HepG2 (cell line): ENCODE measurements around the gene YWHAB. TPM values are rescaled to one million over a fixed set of nuclear protein-coding genes. Genes with fewer than 3 reads are reported as not detected.

Source experiments
- ATAC-seq: fragments of 200-7000 bp; cut with Tn5 transposase; 3 replicates; pipeline ENCODE4 v1.9.1; 2020; ENCODE audit warnings: mild to moderate bottlenecking, moderate library complexity
- BruUV-seq: library from RNA; stranded (reverse); fragments of 400-500 nt; replicated peaks from 2 replicates; lab custom pipeline; 2021; lab: Mats Ljungman, UMichigan
- CTCF ChIA-PET: fragments of 300-600 bp; formaldehyde crosslinking; extraction: SDS; loops from one replicate; lab custom pipeline; 2021; ENCODE audit warnings: low total read pairs, inconsistent platforms, low intra/inter-chr PET ratio; lab: Yijun Ruan, JAX
- POLR2A ChIA-PET: fragments of 350-600 bp; sonication (Branson Sonifier 250); formaldehyde crosslinking; loops from one replicate; lab custom pipeline; 2020; ENCODE audit warnings: antibody characterized with exemption, inconsistent platforms; lab: Yijun Ruan, JAX
- DNase-seq: peaks from one replicate; pipeline ENCODE4 v3.0.0-alpha.2; 2015; ENCODE audit warnings: low spot score
- FAIRE-seq: peaks from 3 replicates; lab custom pipeline; 2011; peaks lifted over from hg19 to GRCh38; lab: Jason Lieb, UNC
- H2AFZ ChIP-seq: one replicate; pipeline ENCODE4 v1.6.1; 2011; ENCODE audit warnings: low read length, inconsistent platforms
- H3K27ac ChIP-seq: fragments of 300-600 bp; 3 replicates; pipeline ENCODE4 v1.8.0; 2011; ENCODE audit warnings: mixed run types, mild to moderate bottlenecking, mixed read lengths, low read length, inconsistent platforms; ENCODE audit not compliant: insufficient read depth; ENCODE audit errors: extremely low read length
- H3K27me3 ChIP-seq, 2 experiments: fragments of 200-600 bp in 1 of 2; 2 replicates in 1 of 2; 3 replicates in 1 of 2; pipeline versions ENCODE4 v1.6.0 to v1.8.0; 2011; ENCODE audit warnings: low read length in 2 of 2, mild to moderate bottlenecking in 2 of 2, moderate library complexity in 2 of 2, inconsistent platforms in 1 of 2; ENCODE audit not compliant: insufficient read depth in 2 of 2, control insufficient read depth in 1 of 2
- H3K36me3 ChIP-seq, 2 experiments: fragments of 200-600 bp in 1 of 2; replicated peaks in 1 of 2; 2 replicates in 1 of 2; 3 replicates in 1 of 2; pipeline versions ENCODE4 v1.5.1 to v1.8.0; 2011; ENCODE audit warnings: low read length in 2 of 2, inconsistent platforms in 1 of 2; ENCODE audit not compliant: insufficient read depth in 2 of 2, control insufficient read depth in 1 of 2
- H3K4me1 ChIP-seq: 2 replicates; pipeline ENCODE4 v1.5.1; 2012; ENCODE audit warnings: low read length, inconsistent platforms; ENCODE audit not compliant: insufficient read depth
- H3K4me2 ChIP-seq: 2 replicates; pipeline ENCODE4 v1.6.0; 2011; ENCODE audit warnings: low read depth, low read length, inconsistent platforms
- H3K4me3 ChIP-seq, 3 experiments: fragments of 200-600 bp in 1 of 3; sonication (generic), shearing (Covaris generic) in 1 of 3; replicated peaks in 1 of 3; 2 replicates each; pipeline ENCODE4 v1.5.1; 2011 to 2016; ENCODE audit warnings: low read length in 3 of 3, inconsistent platforms in 2 of 3, low read depth in 2 of 3, mild to moderate bottlenecking in 2 of 3, control low read depth in 1 of 3, mixed read lengths in 1 of 3; ENCODE audit not compliant: insufficient read depth in 1 of 3
- H3K79me2 ChIP-seq: one replicate; pipeline ENCODE4 v1.6.1; 2011; ENCODE audit warnings: low read length, inconsistent platforms; ENCODE audit not compliant: insufficient read depth
- H3K9ac ChIP-seq: 2 replicates; pipeline ENCODE4 v1.6.0; 2011; ENCODE audit warnings: mild to moderate bottlenecking, low read depth, low read length, inconsistent platforms; ENCODE audit not compliant: insufficient read depth
- H3K9me3 ChIP-seq: 2 replicates; pipeline ENCODE4 v1.5.1; 2012; ENCODE audit warnings: mild to moderate bottlenecking, low read length
- H4K20me1 ChIP-seq: 2 replicates; pipeline ENCODE4 v1.6.0; 2011; ENCODE audit warnings: inconsistent platforms, mild to moderate bottlenecking, low read length, moderate library complexity; ENCODE audit not compliant: insufficient read depth
- FOXO4 ChIP-seq: sonication (generic); formaldehyde crosslinking; conservative IDR thresholded peaks from 2 replicates; pipeline ENCODE4 v1.8.1; 2023; ENCODE audit warnings: missing genetic modification reagents
- HMGA1 ChIP-seq: sonication (generic); formaldehyde crosslinking; conservative IDR thresholded peaks from 2 replicates; pipeline ENCODE4 v1.4.0; 2020; ENCODE audit warnings: missing genetic modification reagents
- NCOR1 ChIP-seq: fragments of 200-600 bp; sonication (generic); IDR thresholded peaks from 2 replicates; pipeline ENCODE4 v1.7.0; 2017; ENCODE audit warnings: antibody characterized with exemption, low read length, borderline replicate concordance
- SALL2 ChIP-seq: sonication (generic); formaldehyde crosslinking; IDR thresholded peaks from 2 replicates; pipeline ENCODE4 v1.8.1; 2023; ENCODE audit warnings: mild to moderate bottlenecking, missing genetic modification reagents, inconsistent platforms
- SRF ChIP-seq: IDR thresholded peaks from 2 replicates; pipeline ENCODE4 v1.6.1; 2011; ENCODE audit warnings: mild to moderate bottlenecking, low read depth, low read length, moderate library complexity
- WGBS: methylation state at CpG from one replicate; pipeline ENCODE4 v1.1.6; 2017; ENCODE audit warnings: low lambda C conversion rate; 5-methylcytosine and 5-hydroxymethylcytosine counted together
- in situ Hi-C: cut with HindIII; loops from 2 replicates; pipeline ENCODE4 v1.10.0; 2017; ENCODE audit warnings: low pct_unique_long_range_greater_than_20kb; ENCODE audit not compliant: extremely low pct_ligation_motif_present
- intact Hi-C: fragments of 100-400 bp; cut with micrococcal nuclease; formaldehyde crosslinking; loops from one replicate; pipeline ENCODE4 v1.10.0; 2022; ENCODE audit not compliant: unreplicated experiment
- polyA plus RNA-seq, 8 experiments: library from polyadenylated mRNA; depleted of rRNA in 3 of 8; stranded (reverse) in 7 of 8; unstranded in 1 of 8; fragments of >200 nt; fragmentation: Illumina TruSeq in 4 of 8; extraction: Trizol in 4 of 8; gene quantifications; 2 replicates each; pipeline versions ENCODE4 v1.2.1 to v1.2.3, GENCODE V29; 2011 to 2016; ENCODE audit warnings: low read depth in 4 of 8, missing spikeins in 1 of 8, mixed read lengths in 1 of 8; ENCODE audit not compliant: insufficient read depth in 1 of 8
- total RNA-seq, 5 experiments: library from RNA; depleted of rRNA; stranded (reverse); fragments of >200 nt; fragmentation: Illumina TruSeq; extraction: Trizol; gene quantifications; 2 replicates each; pipeline ENCODE4 v1.2.3, GENCODE V29; 2016; ENCODE audit warnings: low read depth in 1 of 5
- TF ChIP-seq, protein P1 (sequence below): sonication (generic); formaldehyde crosslinking; IDR thresholded peaks from 2 replicates; pipeline ENCODE4 v1.5.0; 2020; ENCODE audit warnings: missing genetic modification reagents
- TF ChIP-seq, protein P2 (sequence below): sonication (generic); formaldehyde crosslinking; IDR thresholded peaks from 2 replicates; pipeline ENCODE4 v1.5.1; 2020; ENCODE audit warnings: missing genetic modification reagents, mild to moderate bottlenecking, borderline replicate concordance

The YWHAB gene
- total and polyA plus RNA-seq, 2 of the 13 experiments (the other 11 are each of a cell fraction or from before 2014, with no cell fraction given), result 77.2 to 121 TPM

GRCh38 chr20:44931911-44932310, 46.4 kb downstream of the YWHAB start:
- H3K4me2 ChIP-seq, result no peak overlapping the region
- CTCF ChIA-PET, result no interaction called here
- no peaks in the 10 kb centered on the region for H4K20me1 ChIP-seq
- no peaks in the 10 kb centered on the region for H3K79me2 ChIP-seq
- WGBS, result 92% methylated on average over 3 of the region's 3 CpGs
- BruUV-seq, result TSS peak; percentile 64
- H2AFZ ChIP-seq, result no peak overlapping the region
- DNase-seq (no peak), FAIRE-seq (peak; percentile 21), ATAC-seq (no peak)
- H3K9ac ChIP-seq, result no peak overlapping the region
- H3K27ac ChIP-seq, result no peak overlapping the region
- H3K4me3 ChIP-seq, result no peak overlapping the region
- POLR2A ChIA-PET, result no interaction called here
- TF ChIP-seq, protein P1, sequence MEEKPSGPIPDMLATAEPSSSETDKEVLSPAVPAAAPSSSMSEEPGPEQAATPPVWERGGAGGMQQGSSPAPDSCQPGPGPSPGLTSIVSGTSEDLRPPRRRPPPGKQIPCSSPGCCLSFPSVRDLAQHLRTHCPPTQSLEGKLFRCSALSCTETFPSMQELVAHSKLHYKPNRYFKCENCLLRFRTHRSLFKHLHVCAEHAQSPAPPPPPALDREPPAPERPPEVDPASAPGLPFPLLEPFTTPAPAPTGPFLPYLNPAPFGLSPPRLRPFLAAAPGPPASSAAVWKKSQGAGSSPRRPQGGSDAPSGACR (CRISPR knock-in tag), result no peak
- TF ChIP-seq FOXO4, result 0 out of 2 replicates have a peak, but pooled peaks have one; percentile 55
- no peak for TF ChIP-seq SRF
- TF ChIP-seq HMGA1 (CRISPR knock-in tag), result no peak
- no peak for TF ChIP-seq NCOR1
- TF ChIP-seq, protein P2, sequence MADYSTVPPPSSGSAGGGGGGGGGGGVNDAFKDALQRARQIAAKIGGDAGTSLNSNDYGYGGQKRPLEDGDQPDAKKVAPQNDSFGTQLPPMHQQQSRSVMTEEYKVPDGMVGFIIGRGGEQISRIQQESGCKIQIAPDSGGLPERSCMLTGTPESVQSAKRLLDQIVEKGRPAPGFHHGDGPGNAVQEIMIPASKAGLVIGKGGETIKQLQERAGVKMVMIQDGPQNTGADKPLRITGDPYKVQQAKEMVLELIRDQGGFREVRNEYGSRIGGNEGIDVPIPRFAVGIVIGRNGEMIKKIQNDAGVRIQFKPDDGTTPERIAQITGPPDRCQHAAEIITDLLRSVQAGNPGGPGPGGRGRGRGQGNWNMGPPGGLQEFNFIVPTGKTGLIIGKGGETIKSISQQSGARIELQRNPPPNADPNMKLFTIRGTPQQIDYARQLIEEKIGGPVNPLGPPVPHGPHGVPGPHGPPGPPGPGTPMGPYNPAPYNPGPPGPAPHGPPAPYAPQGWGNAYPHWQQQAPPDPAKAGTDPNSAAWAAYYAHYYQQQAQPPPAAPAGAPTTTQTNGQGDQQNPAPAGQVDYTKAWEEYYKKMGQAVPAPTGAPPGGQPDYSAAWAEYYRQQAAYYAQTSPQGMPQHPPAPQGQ (CRISPR knock-in tag), result no peak
- no peak for TF ChIP-seq SALL2 (CRISPR knock-in tag)
- in situ Hi-C loops (no loop called here), intact Hi-C loops (no loop called here)
- peaks cover 30 to 70% of the 10 kb centered on the region in 2 experiments for H3K36me3 ChIP-seq
- H3K9me3 ChIP-seq, result no peaks in the 10 kb centered on the region
- H3K4me1 ChIP-seq, result no peaks in the 10 kb centered on the region
- no peaks in the 10 kb centered on the region for H3K27me3 ChIP-seq
